Measurements from ENCODE around the gene ZNF641. TPM values are rescaled to one million over a fixed set of nuclear protein-coding genes. Genes with fewer than 3 reads are reported as not detected.

ZNF641 gene
- total RNA-seq, 1 experiment from 2014 or later = 12.1 TPM

DNA sequence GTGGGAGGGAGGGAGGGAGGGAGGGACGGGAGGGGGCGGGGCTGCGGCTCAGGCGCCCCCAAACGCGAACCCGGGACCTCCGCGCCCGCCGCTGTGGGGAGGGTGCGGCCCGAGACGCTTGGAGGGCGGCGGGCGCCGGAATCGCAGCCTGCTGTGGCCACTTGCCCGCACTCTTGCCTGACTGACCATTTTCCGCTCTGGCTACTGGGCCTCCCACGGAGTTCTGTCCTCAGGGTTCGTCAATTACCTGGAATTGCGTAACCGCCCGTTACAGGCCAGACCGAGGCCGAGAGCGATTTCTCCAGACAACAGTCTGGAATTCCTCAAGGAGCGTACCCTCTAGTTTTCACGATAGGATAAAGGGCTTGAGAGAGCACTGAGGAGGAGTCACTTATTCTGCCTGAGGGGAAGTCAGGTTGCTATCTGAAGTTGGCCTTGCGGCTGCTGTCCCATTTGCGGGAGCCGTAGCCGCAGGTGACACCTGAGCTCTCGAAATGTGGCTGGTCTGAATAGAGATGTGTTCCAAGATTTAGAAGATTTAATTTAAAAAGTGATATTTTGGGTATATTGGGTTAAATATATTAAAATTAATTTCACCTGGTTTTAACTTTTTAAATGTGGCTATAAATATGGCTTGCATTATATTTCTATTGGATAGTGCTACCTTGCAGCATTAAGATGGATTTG, 446 bp upstream of the ZNF641 start:
- no peaks in the 10 kb centered on the region for H3K9me2 ChIP-seq (ENCODE audit: insufficient read depth)
- intact Hi-C loops (cut with micrococcal nuclease) = loop anchor here (5.0 kb wide), 1 partner anchor 154 kb away; no protein-coding TSS in a partner anchor
- H4K20me1 ChIP-seq (ENCODE audit: insufficient read depth) = no peaks in the 10 kb centered on the region
- ATAC-seq (peak; percentile 79), DNase-seq (ENCODE audit: low read depth, low spot score) (peak; percentile 40)
- peak overlapping the region; percentile 66 for H3K9ac ChIP-seq (ENCODE audit: low read length)
- peak overlapping the region; percentile 46 for H3K27ac ChIP-seq (ENCODE audit: low read depth, low read length)
- peak overlapping the region; percentile 98 for H3K4me2 ChIP-seq (ENCODE audit: low read length)
- no peaks in the 10 kb centered on the region for H3K27me3 ChIP-seq (ENCODE audit: insufficient read depth, low read length)
- H3K4me3 ChIP-seq (replicated peaks in 1 of 2; ENCODE audit: low read depth in 1 of 2, low read length in 2 of 2) = peak overlapping the region; percentile 71 to 92
- peaks cover 8 to 18% of the 10 kb centered on the region in 2 experiments for H3K4me1 ChIP-seq (ENCODE audit: control insufficient read depth in 1 of 2, insufficient read depth in 2 of 2, low read length in 2 of 2)
- H3K79me2 ChIP-seq (ENCODE audit: insufficient read depth, low read length) = no peaks in the 10 kb centered on the region
- peaks cover 3 to 6% of the 10 kb centered on the region in 2 experiments; a peak in 2 of 4 replicates for H3K36me3 ChIP-seq (ENCODE audit: control insufficient read depth in 1 of 2, insufficient read depth in 2 of 2, low read length in 2 of 2)
- ChIA-PET POLR2A (no interaction called here), CTCF (no interaction called here), RAD21 (ENCODE audit: low non-redundant PET in 1 of 2, low total read pairs in 2 of 2, uncharacterized antibody in 2 of 2, unreplicated experiment in 2 of 2) (no interaction called here)
- H2AFZ ChIP-seq (ENCODE audit: low read depth, low read length, poor library complexity, severe bottlenecking) = peak overlapping the region; percentile 97
- H3K9me3 ChIP-seq (ENCODE audit: control insufficient read depth in 1 of 2, insufficient read depth in 1 of 2, low read depth in 1 of 2, low read length in 2 of 2) = no peaks in the 10 kb centered on the region
- BruUV-seq (replicated peaks) = no TSS peak
- TF ChIP-seq POLR2A (IDR thresholded peaks at IDR 0.05; ENCODE audit: borderline replicate concordance, extremely low read depth, insufficient read depth, insufficient read length) (peak; percentile 36), CBX3 (IDR thresholded peaks at IDR 0.05; ENCODE audit: low read depth) (no peak), TCF7L2 (IDR thresholded peaks at IDR 0.05; ENCODE audit: borderline replicate concordance, extremely low read depth, insufficient read depth, insufficient read length) (no peak), SP1 (IDR thresholded peaks at IDR 0.05; ENCODE audit: low read depth) (no peak), EZH2phosphoT487 (IDR thresholded peaks at IDR 0.05; ENCODE audit: borderline replicate concordance) (no peak), REST (IDR thresholded peaks at IDR 0.05; ENCODE audit: low read depth) (no peak), CEBPB (IDR thresholded peaks at IDR 0.05; ENCODE audit: low read depth) (peak; percentile 96), JUND (IDR thresholded peaks at IDR 0.05) (no peak), FOSL1 (IDR thresholded peaks at IDR 0.05; ENCODE audit: low read depth) (no peak), RAD21 (IDR thresholded peaks at IDR 0.05; ENCODE audit: low read depth) (no peak), ELF1 (IDR thresholded peaks at IDR 0.05; ENCODE audit: borderline replicate concordance, low read depth) (no peak; the same call in 1 of the 2 replicates), EGR1 (IDR thresholded peaks at IDR 0.05; ENCODE audit: low read depth) (peak; percentile 67), POLR2AphosphoS5 (IDR thresholded peaks at IDR 0.05; ENCODE audit: low read depth, low read length) (peak; percentile 5; the same call in 1 of the 2 replicates), SIN3A (IDR thresholded peaks at IDR 0.05; ENCODE audit: low read depth) (no peak), ZNF274 (IDR thresholded peaks at IDR 0.05; ENCODE audit: low read depth, low read length) (no peak), YY1 (IDR thresholded peaks at IDR 0.05; ENCODE audit: extremely low read depth, insufficient replicate concordance, low read depth, low read length) (no peak), SRF (IDR thresholded peaks at IDR 0.05; ENCODE audit: low read depth) (no peak)
- TF ChIP-seq, protein P1, sequence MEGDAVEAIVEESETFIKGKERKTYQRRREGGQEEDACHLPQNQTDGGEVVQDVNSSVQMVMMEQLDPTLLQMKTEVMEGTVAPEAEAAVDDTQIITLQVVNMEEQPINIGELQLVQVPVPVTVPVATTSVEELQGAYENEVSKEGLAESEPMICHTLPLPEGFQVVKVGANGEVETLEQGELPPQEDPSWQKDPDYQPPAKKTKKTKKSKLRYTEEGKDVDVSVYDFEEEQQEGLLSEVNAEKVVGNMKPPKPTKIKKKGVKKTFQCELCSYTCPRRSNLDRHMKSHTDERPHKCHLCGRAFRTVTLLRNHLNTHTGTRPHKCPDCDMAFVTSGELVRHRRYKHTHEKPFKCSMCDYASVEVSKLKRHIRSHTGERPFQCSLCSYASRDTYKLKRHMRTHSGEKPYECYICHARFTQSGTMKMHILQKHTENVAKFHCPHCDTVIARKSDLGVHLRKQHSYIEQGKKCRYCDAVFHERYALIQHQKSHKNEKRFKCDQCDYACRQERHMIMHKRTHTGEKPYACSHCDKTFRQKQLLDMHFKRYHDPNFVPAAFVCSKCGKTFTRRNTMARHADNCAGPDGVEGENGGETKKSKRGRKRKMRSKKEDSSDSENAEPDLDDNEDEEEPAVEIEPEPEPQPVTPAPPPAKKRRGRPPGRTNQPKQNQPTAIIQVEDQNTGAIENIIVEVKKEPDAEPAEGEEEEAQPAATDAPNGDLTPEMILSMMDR (IDR thresholded peaks at IDR 0.05 in 2 of 3, conservative IDR thresholded peaks at IDR 0.05 in 1 of 3; ENCODE audit: borderline replicate concordance in 1 of 3, insufficient read depth in 1 of 3, low read depth in 2 of 3, low read length in 2 of 3) = no peak
- TF ChIP-seq, protein P2, sequence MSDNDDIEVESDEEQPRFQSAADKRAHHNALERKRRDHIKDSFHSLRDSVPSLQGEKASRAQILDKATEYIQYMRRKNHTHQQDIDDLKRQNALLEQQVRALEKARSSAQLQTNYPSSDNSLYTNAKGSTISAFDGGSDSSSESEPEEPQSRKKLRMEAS (IDR thresholded peaks at IDR 0.05) = no peak
- TF ChIP-seq, protein P3, sequence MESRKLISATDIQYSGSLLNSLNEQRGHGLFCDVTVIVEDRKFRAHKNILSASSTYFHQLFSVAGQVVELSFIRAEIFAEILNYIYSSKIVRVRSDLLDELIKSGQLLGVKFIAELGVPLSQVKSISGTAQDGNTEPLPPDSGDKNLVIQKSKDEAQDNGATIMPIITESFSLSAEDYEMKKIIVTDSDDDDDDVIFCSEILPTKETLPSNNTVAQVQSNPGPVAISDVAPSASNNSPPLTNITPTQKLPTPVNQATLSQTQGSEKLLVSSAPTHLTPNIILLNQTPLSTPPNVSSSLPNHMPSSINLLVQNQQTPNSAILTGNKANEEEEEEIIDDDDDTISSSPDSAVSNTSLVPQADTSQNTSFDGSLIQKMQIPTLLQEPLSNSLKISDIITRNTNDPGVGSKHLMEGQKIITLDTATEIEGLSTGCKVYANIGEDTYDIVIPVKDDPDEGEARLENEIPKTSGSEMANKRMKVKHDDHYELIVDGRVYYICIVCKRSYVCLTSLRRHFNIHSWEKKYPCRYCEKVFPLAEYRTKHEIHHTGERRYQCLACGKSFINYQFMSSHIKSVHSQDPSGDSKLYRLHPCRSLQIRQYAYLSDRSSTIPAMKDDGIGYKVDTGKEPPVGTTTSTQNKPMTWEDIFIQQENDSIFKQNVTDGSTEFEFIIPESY (IDR thresholded peaks at IDR 0.05; ENCODE audit: extremely low read depth, insufficient replicate concordance, low read length) = no peak
